HG02884 (cell line): ENCODE results near the gene RPS6KA2.

Experiments used
- ATAC-seq: cut with Tn5 transposase; IDR thresholded peaks from one replicate; pipeline ENCODE4 v1.9.1; 2021; ENCODE audit warnings: mild to moderate bottlenecking, moderate library complexity; ENCODE audit not compliant: unreplicated experiment

RPS6KA2 gene

DNA sequence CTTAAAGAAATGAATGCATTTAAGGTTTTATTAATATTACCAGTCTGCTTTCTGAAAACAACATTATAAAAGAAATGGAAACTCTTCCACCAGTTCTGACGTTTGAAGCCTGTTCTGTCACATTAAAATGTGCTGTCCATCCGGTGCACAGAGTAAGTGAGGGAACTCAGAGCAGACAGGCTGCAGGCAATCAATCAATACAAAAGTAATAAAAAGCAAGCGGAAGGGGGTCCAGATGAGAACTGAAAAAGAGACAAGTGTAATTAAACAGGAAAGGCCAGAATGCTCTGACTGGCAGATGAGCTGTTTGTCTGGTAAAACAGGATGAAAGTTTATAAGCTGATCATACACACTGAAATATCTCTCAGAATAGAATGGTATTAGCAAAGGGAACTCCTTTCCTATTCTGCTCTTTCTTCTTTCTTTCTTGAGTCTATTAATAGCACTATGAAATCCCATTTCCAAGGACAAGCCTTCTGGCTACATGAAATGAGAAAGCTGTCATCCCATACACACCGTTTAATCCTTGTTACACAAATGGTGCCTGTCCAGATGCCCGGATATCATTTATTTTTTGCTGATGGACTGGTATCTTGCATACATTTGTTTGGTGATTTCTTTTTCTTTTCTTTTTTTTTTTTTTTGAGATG, 134.8 kb downstream of the RPS6KA2 start:
- ATAC-seq = no peak

DNA sequence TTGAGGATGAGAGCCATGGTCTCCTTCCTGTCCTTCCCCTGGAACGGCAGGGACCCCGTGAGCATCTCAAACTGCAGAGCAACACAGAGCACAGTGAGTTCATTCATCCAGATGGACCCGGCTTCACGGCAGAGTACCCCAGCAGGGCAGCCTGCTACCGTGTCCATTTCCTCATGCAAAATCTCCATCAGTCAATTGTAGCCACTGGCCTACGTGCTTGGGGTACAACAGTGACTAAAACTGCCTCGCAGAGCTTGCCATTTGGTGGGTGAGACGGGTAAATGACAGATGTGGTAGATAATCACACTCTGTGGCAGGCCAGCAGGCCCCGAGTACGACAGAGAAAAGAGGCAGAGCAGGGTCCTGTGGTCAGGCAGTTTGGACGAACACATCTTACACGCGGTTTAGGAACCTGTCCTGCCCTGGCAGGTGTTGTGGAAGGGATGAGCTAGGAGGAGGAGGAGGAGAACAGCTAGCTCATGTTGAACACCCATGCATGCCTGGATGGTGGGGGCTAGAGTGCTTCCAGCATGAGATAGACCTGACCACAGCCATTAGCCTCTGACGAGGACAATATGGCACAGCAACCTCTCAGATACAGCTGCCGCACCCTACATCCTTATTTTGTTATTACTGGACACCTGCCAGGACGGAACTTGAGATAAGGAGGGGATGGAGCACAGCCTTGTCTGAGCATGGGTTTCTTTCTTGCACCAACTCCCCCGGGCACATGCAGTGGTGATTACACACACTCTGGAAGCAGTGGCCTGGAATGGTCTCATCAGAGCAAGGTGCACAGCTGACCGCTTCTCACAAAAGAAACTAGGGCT, 136.2 kb downstream of the RPS6KA2 start:
- no peak for ATAC-seq

DNA sequence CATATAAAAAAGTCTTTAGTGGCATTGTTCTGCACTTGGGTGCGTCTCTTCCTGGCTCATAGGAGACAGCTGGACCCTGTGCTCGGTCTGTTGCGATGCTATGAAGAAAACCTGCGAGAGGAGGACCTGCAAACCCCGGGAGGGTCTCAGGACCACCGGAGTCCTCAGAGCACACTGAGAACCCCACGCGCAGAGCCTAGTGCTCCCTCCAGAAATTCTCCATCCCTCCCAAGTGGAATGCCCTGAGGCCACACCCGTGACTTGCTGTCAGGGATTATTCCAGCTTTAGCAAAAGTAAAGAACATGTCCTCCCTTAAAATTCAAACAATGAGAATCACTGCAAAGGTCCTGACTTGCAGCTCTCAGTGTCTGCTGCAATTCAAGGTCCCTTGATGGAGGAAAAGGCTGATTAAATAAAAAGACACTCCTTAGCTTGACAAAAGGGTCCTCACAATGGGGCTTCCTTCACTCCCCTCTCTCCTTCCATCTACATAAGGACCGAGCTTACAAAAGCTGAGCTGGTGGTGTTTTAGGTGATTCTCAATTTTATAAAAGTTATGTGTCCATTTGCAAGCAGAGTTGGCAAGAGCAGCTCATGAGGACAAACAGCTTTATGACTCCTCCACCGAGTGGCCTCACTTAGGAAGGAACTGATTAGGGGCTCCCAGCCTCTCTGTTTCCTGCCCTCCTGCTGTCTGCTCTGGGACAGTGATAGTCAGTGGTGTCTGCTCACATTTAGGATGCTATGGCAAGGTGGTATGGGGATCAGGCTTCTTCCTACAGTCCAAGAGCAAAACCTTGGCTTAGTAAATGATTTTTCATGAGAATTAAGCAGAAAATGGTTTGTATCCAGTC, 137.5 kb downstream of the RPS6KA2 start:
- no peak for ATAC-seq

DNA sequence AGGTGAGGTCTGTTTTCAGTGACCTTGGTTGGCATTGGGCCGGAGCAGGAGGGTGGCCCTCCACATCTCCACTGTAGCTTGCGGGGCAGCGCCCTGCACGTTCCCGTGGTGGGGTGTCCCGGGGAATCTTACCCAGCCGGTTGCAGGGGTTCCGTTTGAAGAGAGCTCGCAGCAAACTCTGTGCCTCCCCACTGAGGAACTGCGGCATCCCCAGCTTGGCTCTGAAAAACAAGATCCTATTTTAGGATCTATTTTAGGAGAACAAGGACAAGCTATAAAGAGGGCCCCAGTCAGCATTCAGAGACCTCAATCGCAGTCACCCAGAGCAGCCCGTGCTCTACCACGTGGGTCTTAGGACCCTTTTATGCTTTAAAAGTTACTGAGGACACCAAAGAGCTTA, 138.3 kb downstream of the RPS6KA2 start:
- no peak for ATAC-seq

DNA sequence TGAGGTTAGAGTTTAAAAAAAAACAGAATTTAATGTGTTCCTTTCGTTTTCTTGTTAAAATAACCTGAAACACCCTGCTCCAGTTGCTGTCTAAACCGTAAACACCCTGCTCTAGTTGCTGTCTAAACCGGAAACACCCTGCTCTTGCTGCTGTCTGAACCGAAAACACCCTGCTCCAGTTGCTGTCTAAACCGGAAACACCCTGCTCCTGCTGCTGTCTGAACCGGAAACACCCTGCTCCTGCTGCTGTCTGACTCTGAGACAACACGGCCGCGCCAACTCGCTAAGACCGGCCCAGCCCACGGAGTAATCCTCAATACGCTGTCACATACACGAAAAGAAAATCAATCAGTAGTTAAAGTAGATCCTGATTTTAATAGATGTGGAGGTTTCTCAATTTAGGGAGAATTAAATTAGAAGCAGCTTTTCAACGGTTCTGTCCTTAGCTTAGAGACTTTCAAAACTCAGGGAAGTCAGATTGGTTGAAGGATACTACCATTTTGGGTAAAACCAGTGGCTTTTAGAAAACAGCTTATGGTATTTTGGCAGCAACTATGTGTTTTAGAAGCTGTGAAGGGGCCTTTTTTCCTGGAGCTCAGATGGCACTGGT, 138.9 kb downstream of the RPS6KA2 start:
- peak; percentile 99 for ATAC-seq

DNA sequence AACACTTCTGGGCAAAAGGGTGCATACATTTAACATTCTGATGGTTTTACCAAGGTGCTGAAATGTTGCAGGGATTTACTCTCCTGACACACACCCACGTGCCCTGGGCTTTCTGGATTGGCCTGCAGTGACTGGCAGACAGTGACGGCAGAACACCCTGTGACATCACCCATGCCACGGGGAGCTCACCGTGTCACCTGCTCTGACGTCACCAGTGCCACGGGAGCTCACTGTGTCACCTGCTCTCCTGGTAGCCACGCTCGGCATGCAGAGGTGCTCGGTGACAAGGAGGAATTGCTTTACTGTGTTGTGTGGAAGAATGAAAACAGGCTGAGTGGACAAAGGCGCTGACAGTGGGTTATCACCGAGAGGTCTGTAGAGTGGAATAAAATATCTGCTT, 139.9 kb downstream of the RPS6KA2 start:
- ATAC-seq = no peak

DNA sequence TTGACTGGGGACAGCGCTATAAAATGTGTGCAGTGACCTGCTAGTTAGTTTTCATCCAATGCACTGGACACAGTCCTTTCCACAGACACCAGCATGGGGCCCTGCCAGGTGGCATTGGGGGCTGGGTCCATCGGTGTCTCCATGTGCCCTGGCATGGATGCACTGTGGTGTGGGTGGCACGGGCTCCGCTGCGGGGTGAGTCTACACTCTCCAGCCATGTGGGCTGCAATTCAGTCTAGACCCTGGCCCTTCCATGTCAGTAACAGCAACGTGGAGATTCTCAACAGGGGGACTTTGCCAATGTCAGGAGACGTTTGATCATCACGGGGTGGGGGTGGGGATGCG, 140.5 kb downstream of the RPS6KA2 start:
- ATAC-seq = no peak

DNA sequence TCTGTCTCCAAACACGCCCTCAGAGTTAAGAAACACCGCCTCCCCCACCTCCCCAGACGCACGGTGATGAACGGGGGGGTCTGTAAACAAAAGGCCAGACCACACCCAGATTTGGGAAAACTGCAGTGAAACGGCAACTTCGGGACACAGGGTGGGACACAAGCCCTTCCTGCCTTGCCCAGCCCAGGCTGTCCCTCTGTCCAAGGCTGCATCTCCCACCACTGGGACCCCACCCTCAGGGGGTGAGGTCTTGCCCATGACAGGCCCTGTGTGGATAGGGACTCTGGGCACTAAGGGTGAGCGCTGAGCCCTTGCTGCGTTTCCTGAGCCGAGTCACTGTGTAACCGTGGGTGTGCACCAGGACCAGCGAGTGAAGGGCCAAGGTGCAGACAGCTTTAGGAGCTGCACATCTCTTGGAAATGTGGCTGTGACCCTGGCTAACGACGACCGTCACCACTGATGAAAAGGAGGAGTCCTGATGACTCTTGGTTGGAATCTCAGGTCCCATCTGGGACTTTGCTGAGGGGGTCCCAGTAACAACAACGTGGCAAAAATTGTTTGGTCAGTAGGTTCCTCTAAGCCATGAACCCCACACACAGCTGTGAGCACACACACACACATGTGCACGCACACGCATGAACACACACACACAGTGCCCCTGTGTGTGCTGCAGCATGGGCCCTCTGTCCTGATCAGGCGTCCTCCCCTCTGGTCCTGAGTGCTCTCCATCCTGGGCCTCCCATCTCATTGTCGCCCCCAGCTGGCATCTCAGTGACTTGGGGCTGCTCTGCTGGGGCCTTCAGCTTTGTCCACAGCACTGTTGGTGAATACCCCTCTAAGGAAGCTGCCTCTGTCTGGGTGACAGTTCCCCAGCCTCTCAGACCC, 141.2 kb downstream of the RPS6KA2 start:
- no peak for ATAC-seq

DNA sequence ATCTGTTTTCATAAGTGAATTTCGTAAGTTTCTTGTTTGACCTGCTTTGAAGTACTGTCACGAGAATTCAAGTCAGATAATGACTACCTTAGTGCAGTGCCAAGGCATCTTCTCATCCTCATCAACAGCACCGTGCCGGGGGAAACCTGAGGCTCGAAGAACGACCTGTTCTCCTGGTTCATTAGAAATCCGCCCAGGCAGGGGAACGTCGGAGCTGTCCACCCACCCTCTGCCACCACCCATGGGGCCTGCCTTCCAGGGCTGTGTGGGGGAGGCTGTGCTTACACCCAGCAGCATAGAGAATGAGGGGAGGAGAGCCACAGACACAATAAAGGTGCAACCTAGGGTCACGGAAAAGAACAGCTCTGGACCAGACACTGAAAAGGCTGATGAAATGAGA, 142.2 kb downstream of the RPS6KA2 start:
- ATAC-seq = no peak

DNA sequence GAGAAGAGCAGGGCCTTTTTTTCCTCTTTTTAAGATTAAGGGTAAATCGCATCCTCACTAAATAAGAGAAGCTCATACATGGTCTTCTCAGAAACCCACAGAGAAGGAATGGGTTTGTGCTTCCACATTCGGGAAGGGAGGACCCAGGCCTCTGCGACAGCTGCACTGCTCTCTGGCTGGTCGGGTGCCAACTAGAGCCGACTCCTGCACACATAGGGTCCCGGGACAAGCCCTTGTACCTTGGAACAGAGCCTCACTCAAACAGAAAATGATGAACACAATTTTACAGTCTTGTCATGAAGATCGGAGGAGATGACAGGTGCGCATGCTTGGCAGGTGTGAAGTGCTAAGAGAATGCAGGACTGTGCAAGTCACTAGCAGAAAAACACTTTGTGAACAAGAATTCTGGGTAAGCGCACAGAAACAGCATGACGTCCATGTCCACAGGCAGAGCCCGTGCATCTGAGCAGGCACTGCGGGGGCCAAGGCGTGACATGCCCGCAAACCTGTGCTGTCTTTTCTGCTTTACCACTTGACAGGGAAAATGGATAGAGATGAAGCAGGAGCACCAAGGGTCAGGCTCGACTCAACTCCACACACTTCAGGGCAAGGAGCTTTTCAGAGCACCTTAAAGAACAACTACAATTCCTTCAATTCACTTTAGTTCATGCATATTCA, 143.3 kb downstream of the RPS6KA2 start:
- no peak for ATAC-seq

DNA sequence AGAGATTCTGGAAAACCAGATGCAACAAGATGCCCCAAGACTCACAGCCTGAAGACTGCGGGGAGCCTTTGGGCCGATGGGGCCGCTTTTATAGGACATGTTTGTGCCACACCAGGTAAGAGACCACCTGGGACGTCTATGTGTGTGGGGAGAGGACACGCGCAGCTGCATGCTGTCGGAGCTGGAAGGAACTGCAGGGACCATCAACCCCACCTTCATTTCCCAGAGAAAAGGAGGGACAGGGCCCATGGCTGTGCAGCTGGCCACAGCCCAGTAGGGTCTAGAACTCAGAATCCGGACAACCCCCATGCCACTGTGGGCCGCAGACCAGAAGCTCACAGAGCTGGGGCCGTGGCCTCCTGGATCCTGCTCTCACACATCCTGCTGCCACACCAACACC, 144.0 kb downstream of the RPS6KA2 start:
- ATAC-seq = no peak

DNA sequence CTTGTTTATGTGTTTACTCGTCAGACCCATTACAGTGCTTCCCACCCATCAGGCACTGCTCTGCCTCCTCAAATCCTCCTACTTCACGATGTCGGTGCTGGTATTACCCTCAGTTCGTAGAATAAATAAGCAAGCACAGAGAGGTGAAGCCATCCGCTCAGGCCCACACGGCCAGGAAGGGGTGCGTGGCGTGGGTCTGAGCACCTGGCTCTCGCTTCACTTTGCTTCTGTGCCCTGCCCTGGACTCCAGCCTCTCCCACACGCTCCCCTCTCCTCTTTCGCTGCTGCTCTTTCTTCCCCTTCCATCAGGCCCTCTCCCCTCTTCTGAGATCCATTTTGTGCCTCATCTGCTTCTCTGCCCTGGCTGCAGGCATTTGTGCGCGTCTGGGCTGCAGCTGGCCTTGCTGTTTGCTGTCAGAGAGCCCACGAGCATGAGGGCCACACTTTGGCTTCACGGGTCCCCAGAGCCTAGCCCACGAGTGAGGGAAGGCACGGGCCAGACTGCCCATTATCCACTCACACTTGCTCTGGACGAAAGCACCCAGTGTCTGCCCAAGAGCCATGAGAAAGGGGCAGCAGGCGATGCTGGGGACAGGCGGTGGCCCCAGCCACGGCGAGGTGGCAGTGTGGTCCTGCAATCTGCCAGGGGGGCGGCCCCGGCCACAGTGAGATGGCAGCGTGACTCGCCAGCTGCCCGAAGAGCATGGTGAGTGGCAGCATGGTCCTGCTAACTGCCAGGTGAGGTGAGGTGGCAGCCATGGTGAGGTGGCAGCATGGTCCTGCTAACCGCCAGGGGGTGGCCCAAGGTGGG, 148.1 kb downstream of the RPS6KA2 start:
- ATAC-seq = no peak

DNA sequence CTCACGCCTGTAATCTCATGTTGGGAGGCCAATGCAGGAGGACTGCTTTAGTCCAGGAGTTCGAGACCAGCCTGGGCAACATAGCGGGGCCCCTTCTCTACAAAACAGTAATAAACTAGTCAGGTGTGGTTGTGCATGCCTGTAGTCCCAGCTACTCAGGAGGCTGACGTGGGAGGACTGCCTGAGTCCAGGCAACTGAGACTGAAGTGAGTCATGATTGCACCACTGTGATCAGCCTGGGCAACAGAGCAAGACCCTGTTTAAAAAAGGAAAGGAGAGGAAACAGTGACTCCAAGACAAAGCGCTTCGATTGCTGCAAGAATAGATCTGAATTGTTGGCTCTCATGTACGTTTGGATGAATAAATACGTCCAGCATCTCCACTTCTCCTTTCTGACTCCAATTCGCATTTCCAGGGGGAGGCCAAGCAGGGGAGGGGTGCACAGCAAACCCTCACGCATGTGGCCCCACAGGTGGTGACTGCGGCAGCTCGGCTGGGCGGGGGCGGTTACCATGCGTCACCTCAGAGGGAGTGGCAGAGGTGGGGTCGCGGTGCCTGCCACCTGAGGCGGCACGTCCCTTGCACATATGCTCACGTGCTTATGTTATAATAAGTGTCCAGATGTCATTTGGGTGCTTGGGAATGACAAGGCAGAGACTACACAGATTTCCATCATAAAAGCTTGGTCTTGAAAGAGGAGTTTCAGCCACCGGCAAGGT, 149.2 kb downstream of the RPS6KA2 start:
- ATAC-seq = no peak

DNA sequence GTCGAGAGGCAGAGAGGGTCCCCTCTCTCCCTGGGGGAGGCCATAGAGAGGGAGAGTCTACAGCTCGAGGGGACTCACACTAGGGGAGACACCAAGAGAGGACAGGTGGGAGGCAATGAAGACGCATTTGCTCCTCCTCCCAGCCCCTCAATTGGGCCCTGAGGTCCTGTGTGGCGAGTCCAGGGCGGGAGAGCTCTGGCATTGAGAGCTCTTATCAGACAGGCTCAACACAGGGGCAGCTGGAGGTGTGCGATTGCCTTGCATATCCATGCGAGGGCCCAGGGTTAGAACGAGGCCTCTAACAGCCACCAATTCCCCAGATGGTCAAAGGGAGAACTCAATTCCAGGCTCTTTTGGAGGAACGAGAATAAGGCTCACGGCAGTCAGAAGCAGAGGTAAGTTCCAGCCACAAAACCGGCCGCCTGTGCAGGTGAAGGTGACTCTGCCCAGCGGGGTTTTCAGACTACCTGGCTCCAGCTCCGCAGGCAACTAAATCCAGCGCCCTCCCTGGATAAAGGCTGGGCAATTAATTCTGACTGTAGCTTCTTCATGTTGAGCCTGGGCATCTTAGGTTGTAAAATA, 150.3 kb downstream of the RPS6KA2 start:
- no peak for ATAC-seq

DNA sequence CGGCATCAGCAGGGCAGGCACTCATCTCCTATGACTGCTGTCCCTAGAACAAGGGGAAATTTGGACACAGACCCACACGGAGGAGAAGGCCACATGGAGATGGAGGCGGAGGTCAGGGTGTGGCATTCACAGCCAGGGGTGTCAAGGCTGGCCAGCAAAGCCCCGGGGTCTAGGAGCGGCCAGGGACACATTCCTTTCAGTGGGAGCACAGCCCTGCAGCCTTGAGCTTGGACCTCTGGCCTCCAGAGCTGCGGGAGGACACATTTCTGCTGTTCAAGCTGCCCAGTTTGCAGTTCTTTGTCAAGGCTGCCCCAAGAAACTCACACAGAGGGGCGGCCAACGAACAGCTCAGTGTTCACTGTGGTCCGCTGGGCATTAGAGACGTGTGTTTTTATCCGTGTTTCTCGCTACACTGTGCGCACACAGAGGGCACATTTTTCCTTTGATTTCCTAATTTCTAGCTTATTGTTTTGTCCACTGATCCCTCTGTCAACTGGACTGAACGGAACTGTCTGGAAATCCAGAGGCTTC, 150.9 kb downstream of the RPS6KA2 start:
- ATAC-seq = no peak

DNA sequence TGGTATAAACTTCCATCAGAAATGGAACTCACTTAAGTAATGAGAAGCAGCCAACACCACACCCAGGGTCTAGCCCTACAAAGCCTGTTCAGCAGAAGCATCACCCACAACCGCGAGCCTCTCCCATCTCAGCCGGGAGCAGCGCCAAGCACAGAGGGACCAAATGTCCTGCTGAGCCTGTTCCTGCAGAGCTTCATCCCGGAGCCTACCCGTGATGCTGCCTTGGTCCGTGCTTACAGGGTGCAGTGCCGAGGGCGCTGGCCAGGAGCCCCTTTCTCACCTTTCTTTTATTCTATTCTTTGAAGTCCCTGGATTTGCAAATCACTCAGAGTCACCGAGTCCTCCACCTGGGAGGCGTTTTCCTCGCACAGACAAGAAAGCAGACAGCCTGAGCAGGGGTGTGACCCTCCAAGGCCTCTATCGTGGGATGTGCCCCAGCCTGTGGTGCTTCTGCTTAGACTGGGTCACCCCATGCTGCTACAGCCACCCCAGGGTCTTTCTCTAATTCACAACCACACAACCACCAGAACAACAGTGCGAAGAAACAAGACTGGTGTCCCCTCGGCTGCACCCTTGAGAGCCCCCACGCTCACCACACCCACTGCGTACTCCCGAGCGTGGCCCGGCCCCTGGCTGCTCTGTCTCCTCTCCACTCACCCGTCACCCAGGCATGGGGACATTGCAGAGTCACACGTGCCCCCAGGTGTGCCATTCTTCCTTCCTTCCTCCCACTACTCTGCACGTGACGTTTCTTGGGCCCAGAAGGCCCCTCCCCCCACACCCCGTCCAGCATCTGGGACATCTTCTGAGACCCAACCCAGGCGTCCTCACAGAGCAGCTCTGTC, 152.1 kb downstream of the RPS6KA2 start:
- ATAC-seq = no peak
